22Rv1 (cell line): ENCODE measurements around the gene OR1B1.
"Not testable (repeated sequence)": the region's sequence is repeated elsewhere in the genome, so short reads cannot be mapped to it uniquely, and the experiment has no call there.

Experiments
- CTCF ChIP-seq: fragments of 450-650 bp; IDR thresholded peaks from 2 replicates; pipeline ENCODE4 v1.5.1; 2017; ENCODE audit warnings: mild to moderate bottlenecking
- ZFX ChIP-seq: fragments of 450-650 bp; IDR thresholded peaks from 2 replicates; pipeline ENCODE4 v1.6.1; 2017; ENCODE audit warnings: antibody characterized with exemption, borderline replicate concordance

- TF ChIP-seq CTCF, ZFX: not testable (repeated sequence)
These were observed 74.1 kb downstream of the OR1B1 start, which contains the start of gene OR1L8 for GRCh38 chr9:122583284-122583683.
